Esophagus mucosa (tissue), 1 donor: ENCODE results near the gene TANC1. TPM values are rescaled to one million over a fixed set of nuclear protein-coding genes. Genes with fewer than 3 reads are reported as not detected.
A peak's percentile ranks its signal among the peaks of the same experiment; 100 is the strongest.

ENCODE experiments used
- ATAC-seq: fragments of 200-7000 bp; cut with Tn5 transposase; one replicate; pipeline ENCODE4 v1.9.1; 2020
- total RNA-seq: library from RNA; stranded (reverse); gene quantifications from one replicate; pipeline ENCODE4 v1.2.4, GENCODE V29; 2023
- donor health status: DM: yes; HTN: yes; CAD: no.

TANC1 gene
- total RNA-seq, 1 donor from 2014 or later: 23.8 TPM

GRCh38 chr2:159093497-159093896 lies 125.1 kb downstream of the TANC1 start:
- no peak for ATAC-seq

DNA sequence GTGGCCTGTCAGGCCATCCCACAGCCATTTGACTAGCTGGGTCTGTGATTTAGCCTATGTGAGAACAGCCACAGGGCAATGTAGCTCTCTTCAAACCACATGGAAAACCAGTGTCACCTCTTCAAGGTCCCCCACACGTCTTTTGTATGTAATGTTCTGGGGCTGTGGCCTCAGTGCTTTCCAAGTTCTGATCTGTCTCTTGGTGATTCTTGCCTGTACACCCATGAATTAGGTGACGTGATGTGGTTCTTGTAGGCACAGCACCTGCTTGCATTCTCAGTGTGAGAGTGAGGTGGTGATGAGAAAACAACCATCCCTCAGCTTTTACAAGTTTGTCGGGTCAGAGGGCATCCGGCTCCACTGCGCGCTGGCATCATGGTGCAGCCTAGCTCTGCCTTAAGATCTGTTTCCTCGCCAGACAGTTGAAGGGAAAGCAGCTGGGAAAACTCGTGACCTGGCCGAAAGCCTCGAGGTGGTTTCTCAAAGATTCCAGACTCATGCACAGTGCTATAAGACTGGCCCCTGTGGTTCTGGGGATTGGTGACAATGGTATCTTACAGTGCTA lies 125.8 kb downstream of the TANC1 start:
- no peak for ATAC-seq

DNA sequence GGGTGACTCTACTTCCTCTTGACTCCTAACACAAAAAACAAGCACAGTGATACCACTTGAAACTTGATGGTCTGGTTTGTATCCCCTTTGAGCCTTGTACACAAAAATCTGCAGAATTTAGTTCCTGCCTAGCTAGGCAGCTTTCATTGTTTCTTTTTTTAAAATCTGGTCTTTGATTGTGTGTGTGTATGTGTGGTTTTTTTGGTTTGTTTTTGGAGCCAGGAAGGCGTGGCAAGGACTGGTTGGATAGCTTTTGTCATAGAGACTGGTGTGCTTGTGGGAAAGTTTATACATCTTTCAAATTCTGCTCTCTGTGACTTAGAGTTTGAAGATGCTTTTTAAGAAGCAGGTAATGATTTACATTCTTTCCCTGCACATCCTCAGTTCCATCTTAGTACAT lies 127.4 kb downstream of the TANC1 start:
- peak; percentile 69 for ATAC-seq

GRCh38 chr2:159096302-159096855 lies 127.9 kb downstream of the TANC1 start:
- peak; percentile 18 for ATAC-seq

DNA sequence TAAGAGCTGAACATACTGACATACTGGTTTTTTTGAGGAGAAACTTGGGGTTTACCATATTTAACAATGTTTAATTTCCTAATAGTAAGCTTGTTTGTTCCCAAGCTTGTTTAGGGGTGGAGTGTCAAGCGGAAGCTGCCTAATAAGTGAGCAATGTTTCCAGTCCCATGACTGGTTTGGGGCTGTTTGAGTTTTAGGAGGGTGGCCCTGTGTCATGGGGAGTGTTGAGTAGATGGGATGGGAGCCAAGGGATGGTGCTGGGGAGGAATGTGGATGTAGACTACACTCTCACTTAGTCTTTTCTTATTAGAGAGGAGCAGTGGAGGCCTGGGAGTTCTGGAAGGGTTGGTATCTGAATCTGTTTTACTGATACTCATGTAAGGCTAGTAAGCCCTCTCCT lies 128.5 kb downstream of the TANC1 start:
- peak; percentile 81 for ATAC-seq

- ATAC-seq: no peak
Measured at GRCh38 chr2:159098361-159098760, 129.9 kb downstream of the TANC1 start.

DNA sequence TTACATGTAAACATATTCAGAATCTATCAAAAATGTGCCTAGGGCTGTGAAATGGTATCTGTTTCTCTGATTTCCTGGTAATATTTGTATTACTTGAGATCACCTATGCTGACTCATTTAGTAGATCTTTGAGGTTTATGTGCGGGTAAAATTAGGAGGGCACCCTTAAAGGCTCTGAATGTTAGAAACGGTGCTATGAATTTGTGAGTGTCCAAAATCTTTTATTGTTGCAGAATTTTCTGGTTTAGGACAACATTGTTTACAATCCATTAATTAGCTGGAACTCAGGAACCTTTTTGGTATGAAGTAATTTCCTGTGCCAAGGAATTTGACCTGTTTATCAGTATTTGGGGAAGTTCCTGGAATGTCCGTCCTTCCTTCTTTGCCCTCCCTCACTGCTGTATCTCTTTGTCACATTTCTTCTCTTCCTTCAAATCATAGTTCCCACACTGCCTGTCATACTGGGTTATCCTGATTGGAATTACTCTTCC lies 130.5 kb downstream of the TANC1 start:
- no peak for ATAC-seq

GRCh38 chr2:159101755-159102489 lies 133.5 kb downstream of the TANC1 start:
- no peak for ATAC-seq

DNA sequence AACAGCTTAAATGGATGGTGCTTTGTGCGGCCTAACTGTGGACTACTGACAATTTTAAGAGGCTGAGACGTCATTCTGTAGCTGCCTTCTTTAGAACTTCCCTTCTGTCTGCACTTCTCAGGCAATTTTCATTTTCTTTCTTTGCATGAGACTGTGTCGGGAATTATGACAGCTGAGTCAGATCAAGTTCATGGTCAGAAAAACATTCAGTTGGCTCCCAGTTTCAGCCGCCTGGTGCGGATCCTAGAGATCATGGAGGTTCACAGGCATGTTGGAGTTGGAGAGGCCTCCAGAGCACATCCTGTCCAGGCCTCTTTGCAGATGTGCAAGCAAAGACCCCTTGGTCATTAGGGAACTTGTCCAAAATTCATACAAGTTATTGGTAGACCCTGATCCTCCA lies 135.0 kb downstream of the TANC1 start:
- ATAC-seq: no peak

DNA sequence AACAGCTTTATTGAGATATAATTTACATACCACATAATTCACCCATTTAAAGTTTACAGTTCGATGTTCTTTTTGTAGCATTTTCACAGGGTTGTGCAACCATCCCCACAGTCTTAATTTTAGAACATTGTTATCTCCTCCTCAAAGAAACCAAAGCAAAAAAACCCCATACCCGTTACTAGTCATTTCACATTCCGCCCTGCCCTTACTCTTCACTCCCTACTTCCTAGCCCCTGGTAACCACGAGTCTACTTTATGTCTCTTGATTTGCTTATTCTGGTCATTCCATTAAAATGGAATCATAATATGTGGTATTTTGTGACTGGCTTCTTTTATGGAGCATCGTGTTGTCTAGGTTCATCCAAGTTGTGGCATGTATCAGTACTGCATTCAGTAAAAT lies 137.7 kb downstream of the TANC1 start:
- ATAC-seq: no peak

GRCh38 chr2:159108181-159108893 lies 139.9 kb downstream of the TANC1 start:
- peak; percentile 86 for ATAC-seq

- no peak for ATAC-seq
Measured at GRCh38 chr2:159109517-159109916, 141.1 kb downstream of the TANC1 start.

DNA sequence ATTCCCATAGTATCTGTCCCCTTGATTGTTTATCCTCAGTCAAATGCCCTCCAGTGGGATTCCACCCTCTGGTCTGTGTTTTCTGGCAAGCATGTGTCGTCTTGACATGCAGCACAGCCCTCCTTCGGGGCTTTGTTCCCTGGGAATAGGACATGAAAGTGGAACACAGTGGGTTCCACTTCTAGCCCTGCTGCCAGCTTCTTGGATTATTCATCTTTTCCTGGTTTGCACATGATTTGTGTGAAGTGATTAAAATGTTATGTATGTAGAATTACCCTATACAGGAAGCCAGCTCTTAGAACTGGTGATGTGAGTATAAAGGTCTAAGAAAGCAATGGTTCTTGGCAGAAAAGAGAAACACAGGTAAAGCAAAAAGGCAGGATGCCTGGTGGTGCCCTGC lies 142.3 kb downstream of the TANC1 start:
- ATAC-seq: no peak

DNA sequence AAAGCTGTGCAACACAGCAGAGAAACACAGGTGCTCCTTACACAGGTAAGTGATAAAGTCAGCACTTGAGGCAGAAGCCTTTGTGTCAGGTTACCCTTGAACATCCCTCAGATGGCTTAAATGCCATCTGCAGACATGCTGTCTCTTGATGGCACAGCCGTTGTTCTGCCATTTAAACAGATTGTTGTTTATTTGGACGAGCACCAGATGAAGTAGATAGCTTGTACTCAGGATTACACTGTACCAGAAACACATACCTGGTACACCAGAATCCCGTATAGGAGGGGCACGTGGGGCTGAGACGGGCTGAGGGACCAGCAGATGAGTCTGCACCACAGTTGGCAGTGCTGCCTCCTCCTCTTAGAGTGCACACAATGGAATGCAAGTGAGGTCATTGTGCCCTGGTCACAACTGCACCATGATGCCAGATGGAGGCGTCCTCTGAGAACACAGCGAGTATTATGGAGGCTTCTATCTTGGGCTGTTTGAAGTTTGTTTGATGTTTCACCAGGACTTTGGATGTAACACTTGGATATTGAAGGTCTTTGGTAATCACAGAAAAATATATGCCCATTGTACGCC lies 143.0 kb downstream of the TANC1 start:
- ATAC-seq: no peak

DNA sequence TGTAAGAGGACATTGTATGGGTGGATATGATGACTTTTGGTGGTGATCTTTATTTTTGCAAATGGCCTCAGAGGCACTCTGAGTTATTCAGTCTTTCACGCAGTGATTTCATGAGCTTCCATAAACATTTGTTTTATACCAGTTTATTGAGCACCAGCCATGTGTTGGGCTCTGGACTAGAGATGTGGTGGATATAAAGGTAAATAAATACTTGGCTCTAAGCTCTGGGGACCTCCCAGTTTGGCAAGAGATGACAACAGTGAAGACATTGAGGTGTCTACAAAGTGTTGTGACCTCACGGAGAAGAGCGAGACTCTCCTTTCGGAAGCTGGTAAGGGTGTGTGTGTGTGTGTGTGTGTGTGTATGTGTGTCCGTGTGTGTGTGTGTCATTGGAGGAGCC lies 146.4 kb downstream of the TANC1 start:
- no peak for ATAC-seq

- ATAC-seq: no peak
Measured at GRCh38 chr2:159116922-159117321, 148.5 kb downstream of the TANC1 start.

DNA sequence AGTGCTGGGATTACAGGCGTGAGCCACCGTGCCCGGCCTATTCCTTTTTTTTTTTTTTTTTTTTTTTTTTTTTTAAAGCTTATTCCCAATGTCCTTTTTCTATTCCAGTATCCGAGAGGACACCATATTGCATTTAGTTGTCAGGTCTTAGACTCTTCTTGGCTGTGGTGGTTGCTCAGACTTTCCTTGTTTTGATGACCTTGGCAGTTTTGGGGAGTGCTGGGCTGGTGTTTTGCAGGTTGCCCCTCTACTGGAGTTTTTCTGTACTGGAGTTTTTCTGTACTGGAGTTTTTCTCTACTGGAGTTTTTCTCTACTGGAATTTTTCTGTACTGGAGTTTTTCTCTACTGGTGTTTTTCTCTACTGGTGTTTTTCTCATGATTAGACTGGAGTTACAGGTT lies 149.2 kb downstream of the TANC1 start:
- ATAC-seq: no peak

DNA sequence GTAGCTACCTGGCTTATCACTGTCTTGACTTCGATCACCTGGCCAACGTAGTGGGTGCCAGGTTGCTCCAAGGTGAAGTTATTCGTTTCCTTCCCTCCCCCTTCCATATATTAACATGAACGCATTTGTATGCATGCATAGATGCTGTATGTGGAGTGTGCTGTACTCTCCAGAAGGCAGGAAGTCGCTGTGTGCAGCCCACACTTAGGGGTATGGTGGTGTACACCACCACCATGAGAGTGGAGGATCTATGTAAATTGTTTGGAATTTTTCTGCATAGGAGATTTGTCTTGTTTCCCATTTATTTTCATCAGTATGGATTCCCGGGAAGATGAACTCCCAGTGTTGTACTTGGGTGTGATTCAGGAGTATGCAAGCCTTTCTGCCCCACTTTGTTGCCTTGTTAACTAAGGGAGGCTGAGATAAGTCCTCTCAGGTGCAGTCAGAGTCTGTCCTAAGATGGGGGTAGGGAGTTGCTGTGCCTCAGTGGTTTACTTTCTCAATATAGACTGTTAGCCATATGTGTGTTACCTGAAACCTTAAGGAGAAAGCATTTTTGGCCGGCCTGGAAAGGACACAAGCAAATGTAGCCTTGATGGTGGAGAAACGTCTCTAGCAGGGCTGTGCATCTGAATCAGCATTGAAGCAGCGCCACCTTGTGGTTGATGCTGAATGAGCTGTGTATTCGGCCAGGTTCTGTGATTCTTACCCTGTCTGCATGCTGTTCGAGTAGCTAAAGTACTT lies 149.8 kb downstream of the TANC1 start:
- peak; percentile 92 for ATAC-seq

DNA sequence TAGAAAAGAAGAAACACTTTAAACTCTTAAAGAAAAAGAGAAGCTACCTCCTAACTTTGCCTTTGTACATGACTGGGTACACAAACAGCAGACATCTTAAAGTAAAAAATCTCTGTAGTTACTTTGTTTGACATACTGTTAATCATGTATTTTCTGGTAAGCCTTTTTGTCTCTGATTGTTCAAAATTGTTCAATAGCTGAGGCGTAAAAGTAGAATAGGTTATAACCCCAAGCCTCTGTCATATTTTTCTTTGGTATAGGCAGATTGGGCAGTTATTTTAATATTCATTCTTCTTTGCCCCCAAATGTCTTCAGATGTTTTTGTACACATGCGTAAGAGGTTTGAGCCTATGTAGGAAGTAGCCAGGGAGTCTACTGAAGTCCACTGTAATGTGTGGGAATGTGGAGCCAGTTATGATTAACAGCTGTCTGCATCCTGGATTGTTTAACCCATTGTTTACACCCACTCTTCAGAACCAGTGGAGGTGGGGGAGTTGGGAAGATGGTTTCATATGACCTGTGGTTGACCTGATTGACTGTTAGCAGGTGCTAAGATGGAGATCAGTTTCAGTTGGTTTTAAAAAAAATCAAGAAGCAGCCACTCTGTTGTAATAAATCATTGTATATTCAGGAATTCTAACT lies 150.5 kb downstream of the TANC1 start:
- ATAC-seq: no peak

GRCh38 chr2:159119652-159120257 lies 151.3 kb downstream of the TANC1 start:
- no peak for ATAC-seq

GRCh38 chr2:159123786-159124185 lies 155.3 kb downstream of the TANC1 start:
- no peak for ATAC-seq
